Measurements from ENCODE around the gene TMTC2.

GRCh38 chr12:83015390-83016217 lies 328.9 kb downstream of the TMTC2 start:
- TF ChIP-seq ZBTB17 (tag by site-specific recombination; IDR thresholded peaks at IDR 0.05) (no peak), RBAK (tag by site-specific recombination; IDR thresholded peaks at IDR 0.05) (no peak), REST (tag by site-specific recombination; IDR thresholded peaks at IDR 0.05) (no peak), ZNF184 (tag by site-specific recombination; IDR thresholded peaks at IDR 0.05) (no peak), CTCF (tag by site-specific recombination; IDR thresholded peaks at IDR 0.05) (no peak), ZNF121 (tag by site-specific recombination; IDR thresholded peaks at IDR 0.05) (no peak), IKZF3 (tag by site-specific recombination; IDR thresholded peaks at IDR 0.05) (no peak), ZNF274 (IDR thresholded peaks at IDR 0.05; ENCODE audit: low read length) (no peak), ZNF274 (tag by site-specific recombination; IDR thresholded peaks at IDR 0.05; ENCODE audit: borderline replicate concordance) (no peak), ZFP41 (tag by site-specific recombination; IDR thresholded peaks at IDR 0.05; ENCODE audit: borderline replicate concordance) (no peak), ZNF785 (tag by site-specific recombination; IDR thresholded peaks at IDR 0.05) (no peak), ZNF248 (tag by site-specific recombination; IDR thresholded peaks at IDR 0.05) (no peak), ZNF398 (tag by site-specific recombination; IDR thresholded peaks at IDR 0.05) (no peak), ZNF24 (tag by site-specific recombination; IDR thresholded peaks at IDR 0.05) (no peak)
